Activated naive CD4-positive, alpha-beta T cell treated with anti-CD3 and anti-CD28 coated beads, Interleukin-2, amount 10 ng/mL, durations not matched to agents 5 hours and 36 hours (primary cell): ENCODE results near the gene KPNA4. TPM values are rescaled to one million over a fixed set of nuclear protein-coding genes. Genes with fewer than 3 reads are reported as not detected.

Experiments used
- total RNA-seq, 2 experiments: library from RNA; stranded (reverse); gene quantifications; one replicate each; pipeline ENCODE4 v1.2.3, GENCODE V29; 2021

Gene KPNA4
- total RNA-seq: 10 to 100 TPM; 33.7 to 34.3 TPM

GRCh38 chr3:160565442-160566403 lies at the start of gene KPNA4:
Gene KPNA4, minus strand, starts transcription at chr3:160565571. Its CDS starts 289 bp downstream, at chr3:160565282.

GRCh38 chr3:160449636-160450598 lies 115.5 kb downstream of the KPNA4 start, which contains the start of gene TRIM59:
Gene TRIM59, minus strand, starts transcription at chr3:160449786. Its CDS starts 10,603 bp downstream, at chr3:160439183.

Other genes with a start within 250 kb of the KPNA4 start
- 10 to 100 TPM; 30.1 to 30.2 TPM for gene IFT80, start 166.3 kb downstream of the KPNA4 start, total RNA-seq
- gene SMC4, start 165.9 kb downstream of the KPNA4 start, total RNA-seq: 100 to 1,000 TPM; 197 to 204 TPM
- gene TRIM59, start 115.8 kb downstream of the KPNA4 start, total RNA-seq: 10 to 100 TPM; 47.7 to 49.3 TPM
- not detected for gene ARL14, start 111.6 kb upstream of the KPNA4 start, total RNA-seq
- gene PPM1L, start 190.7 kb upstream of the KPNA4 start, total RNA-seq: 1 to 10 TPM; 4.9 to 5.8 TPM